Type B pancreatic cell (in vitro differentiated cells): ENCODE data around the gene GGT6. TPM values are rescaled to one million over a fixed set of nuclear protein-coding genes. Genes with fewer than 3 reads are reported as not detected.

Source experiments
- DNase-seq: peaks from one replicate; pipeline ENCODE4 v3.0.0; 2021; ENCODE audit warnings: mixed read lengths; ENCODE audit not compliant: unreplicated experiment; ENCODE audit errors: extremely low spot score
- H3K27ac Mint-ChIP-seq: 2 replicates; pipeline ENCODE4 v1.8.0; 2021; ENCODE audit warnings: mild to moderate bottlenecking, mixed read lengths
- H3K27me3 Mint-ChIP-seq: 2 replicates; pipeline ENCODE4 v1.8.0; 2021; ENCODE audit warnings: mixed read lengths
- H3K36me3 Mint-ChIP-seq: 2 replicates; pipeline ENCODE4 v1.8.0; 2021; ENCODE audit warnings: mixed read lengths
- H3K4me1 Mint-ChIP-seq: one replicate; pipeline ENCODE4 v1.8.0; 2021; ENCODE audit warnings: mixed read lengths; ENCODE audit not compliant: unreplicated experiment
- H3K4me3 Mint-ChIP-seq: 2 replicates; pipeline ENCODE4 v1.8.0; 2021; ENCODE audit warnings: mild to moderate bottlenecking, mixed read lengths
- H3K9me3 Mint-ChIP-seq: 2 replicates; pipeline ENCODE4 v1.8.0; 2021; ENCODE audit warnings: mixed read lengths
- CTCF ChIP-seq: fragments of 200-600 bp; sonication (generic); conservative IDR thresholded peaks from 2 replicates; pipeline ENCODE4 v1.5.0; 2021; ENCODE audit warnings: antibody characterized with exemption, mild to moderate bottlenecking
- total RNA-seq: library from RNA; stranded (reverse); gene quantifications from 2 replicates; pipeline ENCODE4 v1.2.1, GENCODE V29; 2021; ENCODE audit warnings: low replicate concordance

GGT6 gene
- total RNA-seq, 1 donor from 2014 or later, result 1.4 TPM

- TF ChIP-seq CTCF, result peak; percentile 68
- Mint-ChIP-seq H3K9me3 (no peaks in the 10 kb centered on the region), H3K4me1 (peaks cover 40% of the 10 kb centered on the region), H3K27ac (peak overlapping the region; percentile 62), H3K27me3 (no peaks in the 10 kb centered on the region), H3K36me3 (no peaks in the 10 kb centered on the region), H3K4me3 (peak overlapping the region; percentile 72)
- DNase-seq, result no peak
These were observed 34.7 kb upstream of the GGT6 start for GRCh38 chr17:4594931-4595684.

GRCh38 chr17:4594406-4594805 lies 34.0 kb upstream of the GGT6 start:
- H3K9me3 Mint-ChIP-seq, result no peaks in the 10 kb centered on the region
- TF ChIP-seq CTCF, result no peak
- H3K36me3 Mint-ChIP-seq, result no peaks in the 10 kb centered on the region
- no peaks in the 10 kb centered on the region for H3K27me3 Mint-ChIP-seq
- H3K4me3 Mint-ChIP-seq, result peak overlapping the region; percentile 72
- peak overlapping the region; percentile 62 for H3K27ac Mint-ChIP-seq
- H3K4me1 Mint-ChIP-seq, result peaks cover 33% of the 10 kb centered on the region
- no peak for DNase-seq

GRCh38 chr17:4593021-4593421 lies 32.6 kb upstream of the GGT6 start:
- Mint-ChIP-seq H3K4me3 (no peak overlapping the region), H3K4me1 (peaks cover 26% of the 10 kb centered on the region), H3K36me3 (no peaks in the 10 kb centered on the region), H3K27me3 (no peaks in the 10 kb centered on the region), H3K27ac (no peak overlapping the region), H3K9me3 (no peaks in the 10 kb centered on the region)
- no peak for DNase-seq
- TF ChIP-seq CTCF, result no peak

GRCh38 chr17:4592240-4593005 lies 32.0 kb upstream of the GGT6 start:
- H3K4me1 Mint-ChIP-seq, result peaks cover 21% of the 10 kb centered on the region
- no peak overlapping the region for H3K4me3 Mint-ChIP-seq
- no peaks in the 10 kb centered on the region for H3K36me3 Mint-ChIP-seq
- no peaks in the 10 kb centered on the region for H3K9me3 Mint-ChIP-seq
- H3K27me3 Mint-ChIP-seq, result no peaks in the 10 kb centered on the region
- DNase-seq, result no peak
- no peak for TF ChIP-seq CTCF
- H3K27ac Mint-ChIP-seq, result peak overlapping the region; percentile 63

- no peaks in the 10 kb centered on the region for H3K9me3 Mint-ChIP-seq
- no peak for DNase-seq
- peaks cover 2% of the 10 kb centered on the region for H3K27me3 Mint-ChIP-seq
- TF ChIP-seq CTCF, result no peak
- no peak overlapping the region for H3K27ac Mint-ChIP-seq
- no peaks in the 10 kb centered on the region for H3K36me3 Mint-ChIP-seq
- peaks cover 26% of the 10 kb centered on the region for H3K4me1 Mint-ChIP-seq
- no peak overlapping the region for H3K4me3 Mint-ChIP-seq
These were observed 31.2 kb upstream of the GGT6 start for GRCh38 chr17:4591529-4591928.
